ENCODE results near the gene LENG8.

Gene LENG8

DNA sequence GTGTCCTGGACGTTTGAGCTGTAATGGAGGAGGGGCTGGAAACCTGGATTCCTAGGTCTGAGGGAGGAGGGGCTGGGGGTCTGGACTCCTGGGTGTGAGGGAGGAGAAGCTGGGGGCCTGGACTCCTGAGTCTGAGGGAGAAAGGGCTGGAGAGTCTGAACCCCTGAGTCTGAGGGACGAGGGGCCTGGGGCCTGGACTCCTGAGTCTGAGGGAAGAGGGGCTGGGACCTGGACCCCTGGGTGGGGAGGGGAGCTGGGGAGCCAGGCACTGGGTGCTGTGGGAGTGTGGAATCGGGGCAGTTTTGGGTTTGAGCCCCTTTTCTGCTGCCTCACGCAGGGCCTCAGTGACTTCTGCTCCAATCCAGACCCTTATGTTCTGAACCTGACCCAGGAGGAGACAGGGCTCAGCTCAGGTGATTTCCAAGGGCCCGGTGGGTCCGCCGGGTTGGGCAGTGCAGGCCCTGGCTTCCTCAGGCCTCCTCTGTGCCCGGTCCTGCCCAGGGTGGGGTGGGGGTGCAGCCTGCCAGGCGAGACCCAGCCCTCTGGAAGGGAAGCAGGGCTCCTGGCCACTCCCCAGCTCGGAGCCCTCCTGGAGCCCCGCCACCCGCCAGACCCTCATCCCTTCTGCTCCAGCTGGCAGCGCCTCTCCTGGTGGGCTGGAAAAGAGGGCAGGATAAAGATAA lies 19.3 kb upstream of the LENG8 start:
- no peak overlapping the region for H3K27ac ChIP-seq
- no peaks in the 10 kb centered on the region for H3K36me3 ChIP-seq (ENCODE audit: control insufficient read depth, insufficient read depth, low read length)
- TF ChIP-seq, protein P1, sequence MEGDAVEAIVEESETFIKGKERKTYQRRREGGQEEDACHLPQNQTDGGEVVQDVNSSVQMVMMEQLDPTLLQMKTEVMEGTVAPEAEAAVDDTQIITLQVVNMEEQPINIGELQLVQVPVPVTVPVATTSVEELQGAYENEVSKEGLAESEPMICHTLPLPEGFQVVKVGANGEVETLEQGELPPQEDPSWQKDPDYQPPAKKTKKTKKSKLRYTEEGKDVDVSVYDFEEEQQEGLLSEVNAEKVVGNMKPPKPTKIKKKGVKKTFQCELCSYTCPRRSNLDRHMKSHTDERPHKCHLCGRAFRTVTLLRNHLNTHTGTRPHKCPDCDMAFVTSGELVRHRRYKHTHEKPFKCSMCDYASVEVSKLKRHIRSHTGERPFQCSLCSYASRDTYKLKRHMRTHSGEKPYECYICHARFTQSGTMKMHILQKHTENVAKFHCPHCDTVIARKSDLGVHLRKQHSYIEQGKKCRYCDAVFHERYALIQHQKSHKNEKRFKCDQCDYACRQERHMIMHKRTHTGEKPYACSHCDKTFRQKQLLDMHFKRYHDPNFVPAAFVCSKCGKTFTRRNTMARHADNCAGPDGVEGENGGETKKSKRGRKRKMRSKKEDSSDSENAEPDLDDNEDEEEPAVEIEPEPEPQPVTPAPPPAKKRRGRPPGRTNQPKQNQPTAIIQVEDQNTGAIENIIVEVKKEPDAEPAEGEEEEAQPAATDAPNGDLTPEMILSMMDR (IDR thresholded peaks at IDR 0.05) = no peak
- no peak overlapping the region for H3K4me3 ChIP-seq (ENCODE audit: low read depth, low read length)
- no peak overlapping the region for H3K9ac ChIP-seq
- H3K9me3 ChIP-seq (ENCODE audit: control insufficient read depth, low read length) = no peaks in the 10 kb centered on the region
- no peak overlapping the region for H3K4me2 ChIP-seq (ENCODE audit: low read length)
- H3K79me2 ChIP-seq = no peaks in the 10 kb centered on the region
- no peak overlapping the region for H2AFZ ChIP-seq
- no peaks in the 10 kb centered on the region for H3K27me3 ChIP-seq (ENCODE audit: control insufficient read depth, insufficient read depth, low read length)
- peaks cover 3% of the 10 kb centered on the region for H3K4me1 ChIP-seq

DNA sequence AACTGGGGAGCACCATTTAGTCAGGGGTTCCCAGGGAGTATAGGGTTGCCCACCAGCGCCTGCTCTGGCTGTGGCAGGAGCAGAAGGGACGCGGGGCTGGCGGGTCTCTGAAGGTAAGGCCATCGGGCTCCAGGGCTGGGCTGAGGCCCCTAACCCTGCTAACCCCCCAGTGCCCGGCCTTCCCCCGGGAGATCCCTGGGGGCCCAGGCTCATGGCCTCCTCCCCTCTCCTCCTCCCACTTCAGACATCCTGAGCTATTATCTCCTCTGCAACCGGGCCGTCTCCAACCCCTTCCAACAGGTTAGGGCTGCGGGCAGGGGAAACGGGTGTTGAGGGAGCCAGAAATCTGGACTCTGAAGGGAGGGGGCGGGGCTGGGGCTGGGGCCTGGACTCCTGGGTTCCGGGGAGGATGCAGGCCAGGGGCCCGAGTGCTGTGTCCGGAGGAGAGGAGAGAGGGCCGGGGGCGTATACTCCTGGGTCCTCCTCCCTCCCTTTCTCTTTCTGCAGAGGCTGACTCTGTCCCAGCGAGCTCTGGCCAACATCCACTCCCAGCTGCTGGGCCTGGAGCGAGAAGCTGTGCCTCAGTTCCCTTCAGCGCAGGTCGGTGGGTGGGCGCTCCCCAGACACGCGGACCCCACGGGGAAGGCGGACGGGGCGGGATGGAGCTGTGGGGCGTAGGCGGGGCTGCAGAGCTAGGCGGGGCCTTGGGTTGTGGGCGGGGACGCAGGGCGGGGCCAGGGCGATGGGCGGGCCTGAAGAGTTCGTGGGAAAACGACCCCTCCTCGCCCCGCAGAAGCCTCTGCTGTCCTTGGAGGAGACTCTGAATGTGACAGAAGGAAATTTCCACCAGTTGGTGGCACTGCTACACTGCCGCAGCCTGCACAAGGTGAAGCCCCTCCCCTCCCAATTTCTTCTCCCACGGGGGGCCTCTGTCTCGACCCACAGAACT lies 18.4 kb upstream of the LENG8 start:
- H3K79me2 ChIP-seq = no peaks in the 10 kb centered on the region
- no peak overlapping the region for H3K4me3 ChIP-seq (ENCODE audit: low read depth, low read length)
- TF ChIP-seq, protein P1 (IDR thresholded peaks at IDR 0.05) = peak; percentile 15
- peaks cover 5% of the 10 kb centered on the region for H3K4me1 ChIP-seq
- no peak overlapping the region for H3K27ac ChIP-seq
- peak overlapping the region; percentile 46 for H2AFZ ChIP-seq
- no peaks in the 10 kb centered on the region for H3K9me3 ChIP-seq (ENCODE audit: control insufficient read depth, low read length)
- H3K9ac ChIP-seq = no peak overlapping the region
- H3K4me2 ChIP-seq (ENCODE audit: low read length) = no peak overlapping the region
- H3K27me3 ChIP-seq (ENCODE audit: control insufficient read depth, insufficient read depth, low read length) = no peaks in the 10 kb centered on the region
- no peaks in the 10 kb centered on the region for H3K36me3 ChIP-seq (ENCODE audit: control insufficient read depth, insufficient read depth, low read length)

GRCh38 chr19:54431255-54431838 lies 17.7 kb upstream of the LENG8 start:
- Histone ChIP-seq H3K36me3 (ENCODE audit: control insufficient read depth, insufficient read depth, low read length) (no peaks in the 10 kb centered on the region), H3K9me3 (ENCODE audit: control insufficient read depth, low read length) (no peaks in the 10 kb centered on the region), H3K9ac (no peak overlapping the region), H3K27ac (no peak overlapping the region), H3K4me1 (peaks cover 5% of the 10 kb centered on the region), H3K4me3 (ENCODE audit: low read depth, low read length) (no peak overlapping the region), H3K79me2 (no peaks in the 10 kb centered on the region), H2AFZ (no peak overlapping the region), H3K27me3 (ENCODE audit: control insufficient read depth, insufficient read depth, low read length) (no peaks in the 10 kb centered on the region), H3K4me2 (ENCODE audit: low read length) (no peak overlapping the region)
- TF ChIP-seq, protein P1 (IDR thresholded peaks at IDR 0.05) = no peak

GRCh38 chr19:54432144-54432738 lies 16.8 kb upstream of the LENG8 start:
- no peak overlapping the region for H3K9ac ChIP-seq
- H3K36me3 ChIP-seq (ENCODE audit: control insufficient read depth, insufficient read depth, low read length) = no peaks in the 10 kb centered on the region
- no peaks in the 10 kb centered on the region for H3K79me2 ChIP-seq
- H3K27me3 ChIP-seq (ENCODE audit: control insufficient read depth, insufficient read depth, low read length) = no peaks in the 10 kb centered on the region
- TF ChIP-seq, protein P1 (IDR thresholded peaks at IDR 0.05) = no peak
- H3K4me1 ChIP-seq = peaks cover 5% of the 10 kb centered on the region
- no peak overlapping the region for H3K4me3 ChIP-seq (ENCODE audit: low read depth, low read length)
- H3K9me3 ChIP-seq (ENCODE audit: control insufficient read depth, low read length) = no peaks in the 10 kb centered on the region
- H2AFZ ChIP-seq = no peak overlapping the region
- H3K4me2 ChIP-seq (ENCODE audit: low read length) = no peak overlapping the region
- H3K27ac ChIP-seq = no peak overlapping the region

Measured in parathyroid adenoma (tissue), 2 donors.